IMR-90 (cell line): ENCODE data around the gene CAND1. TPM values are rescaled to one million over a fixed set of nuclear protein-coding genes. Genes with fewer than 3 reads are reported as not detected.

Experiments
- ATAC-seq: fragments of 200-7000 bp; cut with Tn5 transposase; 2 replicates; pipeline ENCODE4 v1.9.1; 2020; ENCODE audit warnings: low read depth, mild to moderate bottlenecking, moderate library complexity
- BruUV-seq: library from RNA; stranded (reverse); fragments of 400-500 nt; replicated peaks from 2 replicates; lab custom pipeline; 2021; lab: Mats Ljungman, UMichigan
- CTCF ChIA-PET: fragments of 300-600 bp; formaldehyde crosslinking; extraction: SDS; loops from one replicate; lab custom pipeline; 2021; ENCODE audit warnings: antibody characterized with exemption; lab: Yijun Ruan, JAX
- POLR2A ChIA-PET: fragments of 300-600 bp; sonication (Branson Sonifier 250); formaldehyde crosslinking; loops from one replicate; lab custom pipeline; 2022; ENCODE audit warnings: antibody characterized with exemption; ENCODE audit not compliant: unreplicated experiment; lab: Charles Lee
- DNase-seq: peaks from one replicate; pipeline ENCODE4 v3.0.0; 2013
- H2AFZ ChIP-seq: replicated peaks from 2 replicates; pipeline ENCODE3; 2013; ENCODE audit warnings: low read length, mild to moderate bottlenecking; ENCODE audit not compliant: poor library complexity
- H2AK5ac ChIP-seq: 2 replicates; pipeline ENCODE4 v1.6.1; 2013; ENCODE audit warnings: low read depth, low read length, inconsistent platforms
- H2AK9ac ChIP-seq: replicated peaks from 2 replicates; pipeline ENCODE3; 2013; ENCODE audit warnings: mild to moderate bottlenecking, low read depth, low read length, moderate library complexity; ENCODE audit not compliant: poor library complexity
- H2BK120ac ChIP-seq: 2 replicates; pipeline ENCODE4 v1.6.1; 2013; ENCODE audit warnings: low read depth, low read length, inconsistent platforms
- H2BK15ac ChIP-seq: 3 replicates; pipeline ENCODE4 v1.6.1; 2013; ENCODE audit warnings: low read depth, low read length, inconsistent platforms
- H2BK20ac ChIP-seq: 2 replicates; pipeline ENCODE4 v1.6.1; 2013; ENCODE audit warnings: low read depth, mild to moderate bottlenecking, inconsistent platforms, low read length, moderate library complexity
- H2BK5ac ChIP-seq: 2 replicates; pipeline ENCODE4 v1.6.1; 2013; ENCODE audit warnings: mild to moderate bottlenecking, low read depth, low read length, inconsistent platforms; ENCODE audit not compliant: poor library complexity, severe bottlenecking
- H3K14ac ChIP-seq: replicated peaks from 2 replicates; pipeline ENCODE4 v1.6.1; 2013; ENCODE audit warnings: low read depth, low read length, inconsistent platforms
- H3K18ac ChIP-seq: 2 replicates; pipeline ENCODE4 v1.6.1; 2013; ENCODE audit warnings: low read depth, low read length, control low read depth
- H3K23ac ChIP-seq: 2 replicates; pipeline ENCODE4 v1.6.1; 2013; ENCODE audit warnings: low read depth, low read length, inconsistent platforms
- H3K27ac ChIP-seq: 2 replicates; pipeline ENCODE4 v1.5.1; 2013; ENCODE audit warnings: mild to moderate bottlenecking, control low read depth, low read length; ENCODE audit not compliant: insufficient read depth
- H3K27me3 ChIP-seq: 2 replicates; pipeline ENCODE4 v1.6.1; 2013; ENCODE audit warnings: low read length; ENCODE audit not compliant: control insufficient read depth, insufficient read depth
- H3K36me3 ChIP-seq: 2 replicates; pipeline ENCODE4 v1.6.1; 2013; ENCODE audit warnings: low read length, mixed read lengths; ENCODE audit not compliant: control insufficient read depth, insufficient read depth
- H3K4ac ChIP-seq: 2 replicates; pipeline ENCODE4 v1.6.1; 2013; ENCODE audit warnings: low read depth, low read length, inconsistent platforms
- H3K4me1 ChIP-seq: 2 replicates; pipeline ENCODE4 v1.6.1; 2013; ENCODE audit warnings: low read length, mixed read lengths; ENCODE audit not compliant: control insufficient read depth, insufficient read depth
- H3K4me2 ChIP-seq: 2 replicates; pipeline ENCODE4 v1.6.1; 2013; ENCODE audit warnings: low read depth, mild to moderate bottlenecking, control low read depth, low read length, moderate library complexity
- H3K4me3 ChIP-seq: 2 replicates; pipeline ENCODE4 v1.5.1; 2013; ENCODE audit warnings: low read depth, mild to moderate bottlenecking, control low read depth, low read length, moderate library complexity; ENCODE audit not compliant: insufficient read depth
- H3K56ac ChIP-seq: 2 replicates; pipeline ENCODE4 v1.6.1; 2013; ENCODE audit warnings: low read length, inconsistent platforms; ENCODE audit not compliant: insufficient read depth; ENCODE audit errors: extremely low read depth
- H3K79me1 ChIP-seq, 2 experiments: 2 replicates each; pipeline ENCODE4 v1.6.1; 2013; ENCODE audit warnings: low read length in 2 of 2, inconsistent platforms in 1 of 2, low read depth in 1 of 2
- H3K9ac ChIP-seq: 2 replicates; pipeline ENCODE4 v1.6.1; 2013; ENCODE audit warnings: low read depth, low read length, control low read depth
- H3K9me1 ChIP-seq: 2 replicates; pipeline ENCODE4 v1.6.1; 2013; ENCODE audit warnings: low read length, inconsistent platforms; ENCODE audit not compliant: insufficient read depth
- H3K9me3 ChIP-seq: 2 replicates; pipeline ENCODE4 v1.6.1; 2013; ENCODE audit warnings: low read length; ENCODE audit not compliant: control insufficient read depth, insufficient read depth
- H4K20me1 ChIP-seq: 2 replicates; pipeline ENCODE4 v1.6.1; 2013; ENCODE audit warnings: low read length, inconsistent platforms; ENCODE audit not compliant: insufficient read depth
- H4K5ac ChIP-seq: 2 replicates; pipeline ENCODE4 v1.6.1; 2013; ENCODE audit warnings: mild to moderate bottlenecking, low read depth, low read length, control low read depth
- H4K8ac ChIP-seq, 2 experiments: 2 replicates each; pipeline ENCODE4 v1.6.1; 2013; ENCODE audit warnings: low read depth in 2 of 2, low read length in 2 of 2, control low read depth in 1 of 2, inconsistent platforms in 1 of 2
- H4K91ac ChIP-seq: 2 replicates; pipeline ENCODE4 v1.6.1; 2013; ENCODE audit warnings: low read depth, low read length, inconsistent platforms; ENCODE audit not compliant: insufficient read depth
- CEBPB ChIP-seq: IDR thresholded peaks from 2 replicates; pipeline ENCODE4 v1.6.1; 2012; ENCODE audit warnings: low read depth, low read length, improper control_type of control experiment
- MAFK ChIP-seq: IDR thresholded peaks from 2 replicates; pipeline ENCODE4 v1.6.1; 2012; ENCODE audit warnings: low read depth, low read length, improper control_type of control experiment
- WGBS, 2 experiments: methylation state at CpG; one replicate each; pipeline versions ENCODE4 v1.1.5 to v1.1.7; 2013; ENCODE audit warnings: missing lambda C conversion rate in 2 of 2; ENCODE audit not compliant: insufficient read length in 1 of 2; ENCODE audit errors: extremely low coverage in 2 of 2; 5-methylcytosine and 5-hydroxymethylcytosine counted together
- dilution Hi-C: fragments of 300-500 bp; cut with HindIII; formaldehyde crosslinking; loops from one replicate; pipeline ENCODE4 v1.14.3; 2018; ENCODE audit warnings: low sequenced_read_pairs; ENCODE audit not compliant: unreplicated experiment
- in situ Hi-C: fragments of 300-500 bp; cut with MboI; formaldehyde crosslinking; loops from 3 replicates; pipeline ENCODE4 v1.14.3; 2019; ENCODE audit warnings: low sequenced_read_pairs, inconsistent platforms, mixed read lengths
- intact Hi-C: fragments of 100-400 bp; cut with micrococcal nuclease; formaldehyde crosslinking; loops from 2 replicates; pipeline ENCODE4 v1.10.0; 2022
- polyA plus RNA-seq, 3 experiments: library from polyadenylated mRNA; depleted of rRNA; stranded (reverse); fragments of >200 nt; gene quantifications; 2 replicates each; pipeline ENCODE4 v1.2.3, GENCODE V29; 2012; ENCODE audit warnings: low replicate concordance in 1 of 3
- total RNA-seq: library from RNA; depleted of rRNA; stranded (reverse); fragments of >200 nt; gene quantifications from 2 replicates; pipeline ENCODE4 v1.2.3, GENCODE V29; 2012

Gene CAND1
- total and polyA plus RNA-seq, 2 of the 4 experiments (the other 2 are of a cell fraction), result 42.6 to 91.4 TPM

GRCh38 chr12:67286257-67286656, 17.1 kb downstream of the CAND1 start:
- Histone ChIP-seq H4K20me1 (peaks cover 34% of the 10 kb centered on the region), H3K27me3 (no peaks in the 10 kb centered on the region), H4K5ac (no peak overlapping the region), H2AK9ac (no peak overlapping the region), H2BK15ac (no peak overlapping the region), H2BK120ac (no peak overlapping the region), H3K23ac (no peak overlapping the region), H3K9ac (no peak overlapping the region), H3K4me3 (no peak overlapping the region), H4K8ac (no peak overlapping the region), H2BK20ac (no peak overlapping the region), H3K4me1 (peaks cover 3% of the 10 kb centered on the region), H2AFZ (no peak overlapping the region), H3K4ac (no peak overlapping the region), H3K36me3 (peaks cover 17% of the 10 kb centered on the region), H2BK5ac (no peak overlapping the region), H3K27ac (no peak overlapping the region), H3K9me3 (no peaks in the 10 kb centered on the region), H3K4me2 (no peak overlapping the region), H3K18ac (no peak overlapping the region), H4K91ac (no peak overlapping the region), H3K79me1 (peaks cover 14 to 41% of the 10 kb centered on the region in 2 experiments; a peak in 3 of 4 replicates), H2AK5ac (no peak overlapping the region), H3K9me1 (peaks cover 3% of the 10 kb centered on the region; the same call in 1 of the 2 replicates), H3K14ac (no peak overlapping the region), H3K56ac (no peak overlapping the region)
- no peak for DNase-seq
- POLR2A ChIA-PET, result no interaction called here
- no peak for TF ChIP-seq CEBPB
- no peak for TF ChIP-seq MAFK
- intact Hi-C loops, result no loop called here
- in situ Hi-C loops, result no loop called here
- no CpG with 5 or more reads among the region's 5 CpGs for WGBS, 2 experiments
- no TSS peak for BruUV-seq
- dilution Hi-C loops, result no loop called here
- CTCF ChIA-PET, result interaction anchor here (2.0 kb wide), 1 partner anchor 16 kb away, joined by 7 read pairs; no protein-coding TSS in a partner anchor
- no peak for ATAC-seq
